Lower leg skin (tissue), 3 donors: Measurements from ENCODE around the gene CRTC3.

Experiments
- CTCF ChIP-seq, 3 donors: fragments of 450-650 bp; IDR thresholded peaks; one replicate each; pipeline ENCODE4 v1.5.1; 2016; ENCODE audit warnings: antibody characterized with exemption in 3 of 3, mild to moderate bottlenecking in 3 of 3, moderate library complexity in 2 of 3
- POLR2A ChIP-seq, 2 donors: fragments of 450-650 bp; IDR thresholded peaks; one replicate each; pipeline ENCODE4 v1.6.1; 2016 to 2017; ENCODE audit warnings: antibody characterized with exemption in 2 of 2, mild to moderate bottlenecking in 1 of 2, moderate library complexity in 1 of 2

GRCh38 chr15:90617171-90617570 lies 87.4 kb downstream of the CRTC3 start:
- TF ChIP-seq POLR2A (IDR thresholded peaks at IDR 0.05), result no peak
- no peak for TF ChIP-seq CTCF (IDR thresholded peaks at IDR 0.05)
